Suprapubic skin (tissue), 4 donors: ENCODE results near the gene BPIFB2.

Experiments used
- CTCF ChIP-seq, 2 donors: fragments of 200-600 bp in 1 of 2; fragments of 450-650 bp in 1 of 2; sonication (generic) in 1 of 2; IDR thresholded peaks; one replicate each; pipeline ENCODE4 v1.5.1; 2016 to 2019; ENCODE audit warnings: antibody characterized with exemption in 2 of 2, mild to moderate bottlenecking in 1 of 2, moderate library complexity in 1 of 2
- EP300 ChIP-seq: sonication (generic); formaldehyde crosslinking; IDR thresholded peaks from one replicate; pipeline ENCODE4 v1.6.1; 2017; ENCODE audit warnings: antibody characterized with exemption
- POLR2A ChIP-seq, 2 donors: fragments of 450-650 bp; IDR thresholded peaks; one replicate each; pipeline ENCODE4 v1.6.1; 2017; ENCODE audit warnings: antibody characterized with exemption in 2 of 2, mild to moderate bottlenecking in 2 of 2, moderate library complexity in 2 of 2
- POLR2AphosphoS5 ChIP-seq, 3 donors: sonication (generic); formaldehyde crosslinking; IDR thresholded peaks; one replicate each; pipeline ENCODE4 v1.6.1; 2017; ENCODE audit warnings: antibody characterized with exemption in 3 of 3

- no peak for TF ChIP-seq CTCF (IDR thresholded peaks at IDR 0.05)
- no peak for TF ChIP-seq POLR2A (IDR thresholded peaks at IDR 0.05)
- TF ChIP-seq EP300, result no peak
- no peak for TF ChIP-seq POLR2AphosphoS5 (IDR thresholded peaks at IDR 0.05)
Measured at GRCh38 chr20:32970973-32971300, 36.6 kb upstream of the BPIFB2 start.
